NOMO-1 treated with DMSO at 0.1 percent for 48 hours (cell line): Measurements from ENCODE around the gene AJM1.
"Not testable (repeated sequence)": the region's sequence is repeated elsewhere in the genome, so short reads cannot be mapped to it uniquely, and the experiment has no call there.

Source experiments
- DNase-seq: peaks from one replicate; lab custom pipeline; 2025; ENCODE audit not compliant: unreplicated experiment; lab: John Stamatoyannopoulos, UW

Gene AJM1

DNA sequence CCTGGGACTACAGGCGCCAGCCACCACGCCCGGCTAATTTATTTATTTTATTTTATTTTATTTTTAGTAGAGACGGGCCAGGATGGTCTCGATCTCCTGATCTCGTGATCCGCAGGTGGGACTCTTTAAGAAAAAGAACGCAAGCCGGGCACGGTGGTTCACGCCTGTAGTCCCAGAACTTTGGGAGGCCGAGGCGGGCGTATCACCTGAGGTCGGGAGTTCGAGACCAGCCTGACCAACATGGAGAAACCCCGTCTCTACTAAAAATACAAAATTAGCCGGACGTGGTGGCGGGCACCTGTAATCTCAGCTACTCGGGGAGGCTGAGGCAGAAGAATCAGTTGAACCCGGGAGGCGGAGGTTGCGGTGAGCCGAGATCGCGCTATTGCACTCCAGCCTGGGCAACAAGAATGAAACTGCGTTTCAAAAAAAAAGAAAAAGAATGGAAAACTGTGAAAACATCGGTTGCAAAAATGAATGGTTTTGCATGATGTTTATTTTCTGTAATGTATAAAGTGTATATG is 24.7 kb downstream of the AJM1 start:
- not testable (repeated sequence) for DNase-seq

DNA sequence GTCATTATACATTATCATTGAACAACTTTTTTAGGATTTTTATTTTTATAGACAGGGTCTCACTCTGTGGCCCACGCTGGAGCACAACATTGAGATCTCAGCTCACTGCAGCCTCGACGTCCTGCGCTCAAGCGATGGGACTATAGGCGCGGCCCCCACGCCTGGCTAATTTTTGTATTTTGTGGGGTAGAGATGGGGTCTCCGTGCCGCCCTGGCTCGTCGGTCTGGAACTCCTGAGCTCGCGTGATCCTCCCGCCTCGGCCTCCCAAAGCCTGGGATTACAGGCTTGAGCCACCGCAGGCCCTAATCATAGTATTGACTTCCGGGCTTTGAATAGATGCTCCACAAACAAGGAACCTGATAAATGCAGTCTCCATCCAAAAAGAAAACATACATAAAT is 25.2 kb downstream of the AJM1 start:
- DNase-seq = no peak

DNA sequence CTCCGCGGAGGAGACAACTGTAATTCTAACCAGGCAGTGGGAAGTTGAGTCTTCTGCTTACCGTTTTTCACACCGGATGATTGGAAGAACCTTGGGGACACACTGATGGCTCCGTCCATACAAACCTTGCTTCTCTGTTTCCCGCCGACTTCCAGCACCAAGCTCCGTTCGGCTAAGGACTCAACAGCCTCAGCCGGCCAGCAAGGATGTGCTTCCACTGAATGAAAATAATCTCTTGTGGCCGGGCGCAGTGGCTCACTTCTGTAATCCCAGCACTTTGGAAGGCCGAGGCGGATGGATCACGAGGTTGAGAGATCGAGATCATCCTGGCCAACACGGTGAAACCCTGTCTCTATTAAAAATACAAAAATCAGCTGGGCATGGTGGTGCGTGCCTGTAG is 25.6 kb downstream of the AJM1 start:
- DNase-seq = no peak

DNA sequence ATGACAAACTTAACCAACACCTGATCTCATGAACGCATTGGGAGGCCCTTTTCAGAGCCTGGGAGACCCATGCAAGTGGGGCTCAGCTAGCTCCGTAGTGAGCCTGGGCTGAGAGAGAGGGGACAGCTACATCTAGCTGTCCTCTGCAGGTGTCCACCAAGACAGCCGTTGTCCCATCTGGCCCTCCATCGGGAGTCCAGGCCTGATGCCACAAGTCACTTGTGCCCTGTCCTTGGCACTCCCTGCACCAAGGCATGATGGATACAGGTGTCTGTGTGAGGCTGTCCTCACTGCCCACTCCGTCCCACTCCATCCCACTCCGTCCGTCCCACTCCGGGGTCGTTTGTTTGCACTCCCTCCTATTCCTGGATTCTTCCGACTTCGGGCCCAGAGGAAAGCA is 26.4 kb downstream of the AJM1 start:
- DNase-seq = no peak

DNA sequence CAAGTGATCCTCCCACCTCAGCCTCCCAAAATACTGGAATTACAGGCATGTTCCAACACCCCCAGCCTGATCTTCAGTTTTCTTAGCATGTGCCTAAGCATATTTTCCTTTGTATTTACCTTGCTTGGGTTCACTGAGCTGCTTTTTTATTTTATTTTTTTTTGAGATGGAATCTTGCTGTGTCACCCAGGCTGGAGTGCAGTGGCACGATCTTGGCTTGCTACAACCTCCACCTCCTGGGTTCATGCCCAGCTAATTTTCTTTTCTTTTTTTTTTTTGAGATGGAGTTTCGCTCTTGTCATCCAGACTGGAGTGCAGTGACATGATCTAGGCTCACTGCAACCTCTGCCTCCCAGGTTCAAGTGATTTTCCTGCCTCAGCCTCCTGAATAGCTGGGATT is 27.3 kb downstream of the AJM1 start:
- not testable (repeated sequence) for DNase-seq

DNA sequence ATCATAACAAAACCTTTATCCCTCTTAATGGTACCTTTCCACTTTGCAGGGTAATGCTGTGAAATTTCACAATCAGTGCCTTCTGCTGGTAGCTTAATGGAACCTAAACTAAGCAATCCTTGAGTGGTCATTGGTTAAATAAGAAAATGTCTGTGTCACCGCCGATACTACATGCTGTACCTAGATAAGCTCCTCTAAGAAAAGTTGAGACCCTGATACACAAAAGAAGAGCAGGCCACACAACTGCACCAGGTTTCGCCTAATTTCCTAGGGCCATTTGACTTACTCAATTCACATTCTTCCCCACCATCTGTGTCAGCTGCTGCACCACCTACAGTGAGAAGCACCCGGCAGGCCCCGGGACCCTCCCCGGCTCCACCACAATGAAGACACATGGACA is 32.9 kb downstream of the AJM1 start:
- DNase-seq = no peak

DNA sequence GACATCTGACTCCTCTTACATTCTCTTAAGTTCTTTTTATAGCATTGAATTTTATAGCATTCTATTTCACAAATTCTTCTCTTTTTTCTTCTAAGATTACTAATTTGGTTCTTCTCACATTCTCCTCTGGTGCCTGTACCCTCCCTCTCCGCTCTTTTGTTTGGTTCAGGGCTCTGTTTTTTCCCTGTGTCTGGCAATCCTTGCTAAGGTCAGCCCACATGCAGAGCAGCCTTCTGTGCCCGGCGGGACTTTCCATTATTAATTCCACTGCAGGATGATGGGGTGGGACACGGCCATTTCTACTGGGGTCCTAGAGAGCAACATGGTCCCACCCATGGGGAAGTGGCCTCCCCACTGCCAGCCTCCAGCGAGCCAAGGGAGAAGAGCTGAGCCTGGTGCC is 34.2 kb downstream of the AJM1 start:
- no peak for DNase-seq

DNA sequence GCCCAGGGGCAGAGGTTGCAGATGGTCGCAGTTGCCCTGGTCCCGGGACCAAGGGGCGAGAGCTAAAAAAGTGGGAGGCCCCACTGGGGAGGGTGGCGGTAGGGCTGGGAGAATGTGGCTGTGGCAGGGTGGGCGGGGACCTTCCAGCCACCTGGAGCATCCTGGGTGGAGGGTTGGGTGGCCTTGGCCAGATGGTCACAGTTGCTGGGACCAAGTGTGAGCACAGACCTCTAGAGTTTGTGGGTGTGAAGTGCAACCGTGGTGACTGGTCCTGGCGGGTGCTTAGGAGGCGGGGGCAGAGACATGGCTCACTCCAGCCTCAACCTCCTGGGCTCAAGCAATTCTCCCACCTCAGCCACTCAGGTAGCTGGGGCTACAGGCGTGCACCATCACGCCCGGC is 38.4 kb downstream of the AJM1 start:
- no peak for DNase-seq

DNA sequence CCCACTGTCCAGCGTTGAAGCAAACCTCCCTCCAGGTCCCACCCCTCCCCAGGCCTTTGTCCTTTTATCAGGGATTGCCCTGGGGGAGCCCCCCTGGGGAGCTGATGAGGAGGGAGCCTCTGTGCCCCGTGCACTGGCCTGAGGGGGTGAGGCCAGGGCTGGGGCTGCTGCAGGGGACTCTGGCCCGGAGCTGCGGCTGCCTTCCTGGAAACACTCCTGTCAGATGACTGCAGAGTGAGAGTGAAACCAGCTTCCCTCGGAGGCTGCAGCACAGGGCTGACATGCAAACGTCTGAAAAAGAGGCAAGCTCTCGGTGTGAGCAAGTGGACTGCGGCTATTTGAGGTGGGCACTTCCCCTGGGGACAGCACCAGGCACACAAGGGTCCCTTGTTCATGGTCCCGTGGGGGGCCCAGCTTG is 39.4 kb downstream of the AJM1 start:
- no peak for DNase-seq

DNA sequence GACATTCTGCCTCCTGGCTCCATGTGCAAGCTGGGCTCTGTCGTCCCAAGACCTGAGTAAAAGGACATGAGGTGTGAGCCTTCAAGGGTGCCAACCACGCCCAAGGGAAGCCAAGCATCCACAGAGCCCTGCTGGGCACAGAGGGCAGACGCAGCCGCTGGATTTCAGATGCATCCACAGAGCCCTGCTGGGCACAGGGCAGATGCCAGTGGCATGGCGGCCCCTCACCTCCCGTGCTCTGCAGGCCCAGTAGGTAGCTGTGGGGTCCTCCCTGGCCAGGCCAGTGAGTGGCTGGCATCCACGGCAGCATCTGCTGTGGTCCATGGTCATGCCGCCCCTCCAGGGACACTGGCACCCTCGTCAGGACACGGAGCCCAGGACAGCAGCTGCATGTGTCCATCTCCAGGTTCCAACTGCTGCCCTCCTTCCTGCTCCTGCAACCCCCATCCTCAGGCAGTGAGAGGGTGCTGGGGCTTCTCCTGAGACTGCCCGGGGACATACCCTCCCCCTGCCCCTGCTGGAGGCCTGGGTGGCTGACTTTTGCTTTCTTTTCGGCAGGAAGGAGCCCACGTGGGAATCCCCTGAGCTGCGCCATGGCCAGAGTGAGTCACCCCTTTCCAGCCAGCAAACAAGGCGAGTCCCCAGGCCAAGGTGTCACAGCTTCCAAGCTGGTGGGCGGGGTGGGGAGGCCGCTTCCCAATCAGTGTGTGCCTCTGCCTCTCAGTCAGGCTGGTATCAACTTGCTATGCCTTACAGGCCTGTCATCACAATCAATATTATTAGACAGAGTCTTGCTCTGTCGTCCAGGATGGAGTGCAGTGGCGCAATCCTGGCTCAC is 40.0 kb downstream of the AJM1 start:
- DNase-seq = peak; percentile 36

DNA sequence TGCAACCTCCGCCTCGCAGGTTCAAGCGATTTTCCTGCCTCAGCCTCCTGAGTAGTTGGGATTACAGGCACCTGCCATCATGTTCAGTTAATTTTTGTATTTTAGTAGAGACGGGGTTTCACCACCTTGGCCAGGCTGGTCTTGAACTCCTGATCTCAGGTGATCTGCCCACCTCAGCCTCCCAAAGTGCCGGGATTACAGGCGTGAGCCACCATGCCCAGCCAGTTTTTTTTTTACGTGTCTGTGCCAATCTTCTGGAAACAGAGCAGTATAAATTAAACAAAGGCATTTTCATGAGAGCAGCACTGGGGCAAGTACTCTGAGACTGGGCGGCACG is 40.6 kb downstream of the AJM1 start:
- not testable (repeated sequence) for DNase-seq

DNA sequence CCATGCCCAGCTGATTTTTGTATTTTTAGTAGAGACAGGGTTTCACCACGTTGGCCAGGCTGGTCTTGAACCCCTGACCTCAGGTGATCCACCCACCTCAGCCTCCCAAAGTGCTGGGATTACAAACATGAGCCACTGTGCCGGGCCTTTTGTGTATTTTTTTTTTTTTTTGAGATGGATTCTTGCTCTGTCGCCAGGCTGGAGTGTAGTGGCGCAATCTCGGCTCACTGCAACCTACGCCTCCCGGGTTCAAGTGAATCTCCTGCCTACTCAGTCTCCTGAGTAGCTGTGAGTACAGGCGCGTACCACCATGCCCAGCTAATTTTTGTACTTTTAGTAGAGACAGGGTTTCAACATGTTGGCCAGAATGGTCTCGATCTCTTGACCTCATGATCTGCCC is 41.4 kb downstream of the AJM1 start:
- not testable (repeated sequence) for DNase-seq

DNA sequence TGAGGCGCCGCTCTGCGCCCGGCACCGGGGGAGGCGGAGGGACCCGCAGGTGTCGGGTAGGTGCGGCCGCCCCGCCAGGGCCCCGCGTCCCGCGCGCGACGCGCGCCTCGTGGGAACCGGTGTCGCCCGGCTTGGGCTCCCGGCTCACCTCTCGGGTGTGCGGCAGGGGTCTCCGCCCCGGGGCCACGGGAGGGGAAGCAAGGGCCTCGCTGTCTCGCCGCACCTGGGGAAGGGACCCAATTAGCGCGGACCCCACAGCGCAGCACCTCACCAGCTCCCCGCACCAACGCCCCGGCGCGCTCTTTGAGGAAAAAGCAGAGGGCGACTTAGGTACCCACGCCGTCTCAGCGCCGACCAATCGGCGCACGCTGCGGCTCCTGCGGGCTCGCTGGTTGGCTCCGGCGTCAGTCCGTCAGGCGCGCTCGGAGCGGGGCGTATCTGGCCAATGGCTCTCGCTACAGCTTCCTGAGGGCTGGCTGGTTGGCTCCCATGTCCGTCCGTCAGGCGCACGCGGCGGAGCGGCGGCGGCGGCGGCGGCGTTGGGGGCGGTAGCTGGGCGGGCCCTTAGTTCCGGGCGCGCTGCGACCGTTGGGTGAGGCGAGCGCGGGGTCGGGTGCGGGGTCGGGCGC is 43.8 kb downstream of the AJM1 start, which contains the start of gene TRAF2:
Gene TRAF2 (plus strand): TSS at position 567 of the 629 bp plus-strand sequence. CDS start 12,225 bp downstream, outside the sequence.
- DNase-seq = peak; percentile 99

DNA sequence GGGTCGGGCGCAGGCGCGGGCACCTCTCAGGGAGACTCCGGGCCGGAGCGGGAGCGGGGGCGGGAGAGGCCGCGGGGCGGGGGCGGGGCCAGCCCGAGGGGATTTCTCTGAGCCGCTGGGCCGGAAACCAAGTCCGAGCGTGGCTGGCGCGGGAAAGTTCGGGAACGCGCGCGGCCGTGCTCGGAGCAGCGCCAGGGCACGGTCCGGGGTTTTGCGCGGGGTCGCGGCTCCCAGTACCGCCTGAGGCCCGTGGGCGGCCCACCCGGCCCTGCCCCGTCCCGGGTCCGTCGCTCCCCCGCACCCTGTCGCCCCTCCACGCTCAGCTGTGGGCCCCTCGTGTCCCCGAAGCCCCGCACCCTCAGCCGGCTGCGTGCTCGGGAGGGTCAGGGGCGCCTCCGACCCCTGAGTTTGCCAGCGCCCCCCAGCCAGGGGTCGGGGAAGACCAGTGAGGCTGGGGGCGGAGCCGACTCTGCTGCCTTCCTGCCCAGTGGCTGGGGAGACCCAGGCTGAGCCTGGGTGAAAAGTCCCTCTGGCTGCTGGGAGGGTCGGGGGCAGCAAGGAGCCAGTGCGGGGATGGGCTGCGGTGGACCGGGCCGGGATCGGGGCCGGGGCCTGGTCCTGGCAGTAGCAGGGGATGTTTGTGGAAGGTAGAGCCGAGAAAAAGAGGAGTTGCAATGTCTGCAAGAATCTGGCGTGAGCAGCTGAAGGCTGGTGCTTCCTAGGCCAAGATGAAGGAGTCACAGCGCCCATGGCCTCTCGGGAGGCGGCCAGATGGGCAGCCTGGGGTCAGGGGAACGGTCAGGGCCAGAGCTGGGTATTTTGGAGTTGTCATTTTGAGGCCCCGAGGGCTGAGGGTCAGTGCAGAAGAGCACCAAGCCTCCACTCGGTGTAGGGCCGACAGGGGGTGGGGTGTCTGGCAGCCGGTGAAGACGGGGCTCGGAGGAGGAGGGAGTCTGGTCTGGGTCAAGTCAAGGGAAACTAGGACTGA is 44.6 kb downstream of the AJM1 start:
- DNase-seq = peak; percentile 48

DNA sequence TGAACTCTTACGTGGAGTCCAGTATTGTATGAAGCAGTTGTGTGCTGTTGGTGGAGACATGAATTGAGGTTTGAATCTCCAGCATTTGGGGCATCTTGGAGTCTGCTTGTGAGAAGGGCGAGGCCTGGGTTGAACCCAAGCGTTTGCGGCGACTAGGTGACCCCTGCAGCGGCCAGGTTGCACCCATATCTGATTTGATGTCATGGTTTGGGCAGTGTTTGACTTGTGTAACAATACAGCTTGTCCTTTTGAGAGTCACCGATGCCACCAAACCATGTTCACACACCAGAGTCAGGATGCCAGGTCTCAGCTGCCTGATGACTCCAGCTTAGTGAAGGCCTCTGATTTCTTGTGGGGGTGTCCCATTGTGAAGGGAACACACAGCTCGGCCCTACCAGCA is 46.2 kb downstream of the AJM1 start:
- no peak for DNase-seq

DNA sequence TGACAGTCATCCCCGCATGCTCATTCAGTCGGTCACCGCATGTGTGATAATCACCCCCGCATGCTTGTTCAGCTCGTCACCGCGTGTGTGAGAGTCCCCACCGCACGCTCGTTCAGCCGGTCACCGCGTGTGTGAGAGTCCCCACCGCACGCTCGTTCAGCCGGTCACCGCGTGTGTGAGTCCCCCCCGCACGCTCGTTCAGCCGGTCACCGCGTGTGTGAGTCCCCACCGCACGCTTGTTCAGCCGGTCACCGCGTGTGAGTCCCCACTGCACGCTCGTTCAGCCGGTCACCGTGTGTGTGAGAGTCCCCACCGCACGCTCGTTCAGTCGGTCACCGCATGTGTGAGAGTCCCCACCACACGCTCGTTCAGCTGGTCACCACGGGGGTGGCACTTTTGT is 47.6 kb downstream of the AJM1 start:
- no peak for DNase-seq

DNA sequence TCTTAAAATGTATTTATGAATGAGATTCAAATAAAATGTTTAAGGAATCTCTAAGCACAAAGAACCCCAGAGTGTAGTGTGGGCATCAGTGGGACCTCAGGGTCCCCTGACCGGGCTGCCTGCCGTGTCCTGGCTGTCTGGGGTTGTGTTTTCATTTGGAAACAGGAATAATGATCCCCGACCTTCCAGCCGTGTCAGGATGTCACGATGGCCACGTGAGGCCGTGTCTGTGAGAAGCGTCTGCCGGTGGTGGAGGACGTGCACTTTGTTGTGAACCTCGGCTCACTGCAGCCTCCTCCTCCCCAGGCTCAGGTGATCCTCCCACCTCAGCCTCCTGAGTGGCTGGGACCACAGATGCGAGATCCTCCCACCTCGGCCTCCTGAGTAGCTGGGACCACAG is 48.4 kb downstream of the AJM1 start:
- DNase-seq = no peak
